Measurements from ENCODE around the gene FHIT.

DNA sequence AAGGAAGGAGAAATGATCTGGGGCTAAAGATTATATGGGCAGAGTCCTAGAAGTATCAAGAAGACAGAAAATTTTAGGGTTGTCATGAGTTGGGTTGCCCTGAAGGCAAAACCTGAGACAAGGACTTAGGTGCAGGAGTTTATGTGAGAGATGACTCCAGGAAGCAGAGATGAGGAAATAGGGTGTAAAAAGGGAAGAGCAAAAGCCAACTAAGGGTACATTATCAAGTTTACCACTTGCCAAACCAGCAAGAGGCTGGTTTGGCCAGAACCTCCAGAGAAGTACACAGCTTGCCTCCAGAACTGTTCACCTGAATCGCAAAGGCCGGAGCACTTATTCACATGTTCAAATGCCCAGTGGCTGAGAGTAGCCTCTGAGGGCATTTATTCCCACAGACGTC lies 116.7 kb downstream of the FHIT start:
- TF ChIP-seq POLR2A (IDR thresholded peaks at IDR 0.05; ENCODE audit: low read length): no peak
- no peak for TF ChIP-seq GATA1 (IDR thresholded peaks at IDR 0.05; ENCODE audit: low read depth, low read length)

All from erythroblast (primary cell).